AG10803 (cell line): ENCODE results near the gene ACBD6.

Experiments used
- DNase-seq: peaks from one replicate; pipeline ENCODE4 v3.0.0; 2010; ENCODE audit warnings: low read depth
- H3K4me3 ChIP-seq: 2 replicates; pipeline ENCODE4 v1.5.1; 2011; ENCODE audit warnings: mild to moderate bottlenecking, low read length, control low read depth
- CTCF ChIP-seq: conservative IDR thresholded peaks from 2 replicates; pipeline ENCODE4 v1.5.1; 2011; ENCODE audit warnings: mild to moderate bottlenecking, low read length, control low read depth, inconsistent platforms

Gene ACBD6

GRCh38 chr1:180384286-180385005 is 117.9 kb downstream of the ACBD6 start:
- no peak for TF ChIP-seq CTCF
- no peak overlapping the region for H3K4me3 ChIP-seq
- DNase-seq: no peak

GRCh38 chr1:180382326-180383115 is 119.9 kb downstream of the ACBD6 start:
- TF ChIP-seq CTCF: no peak
- H3K4me3 ChIP-seq: no peak overlapping the region
- DNase-seq: peak; percentile 6

GRCh38 chr1:180381184-180381580 is 121.2 kb downstream of the ACBD6 start:
- no peak for DNase-seq
- no peak for TF ChIP-seq CTCF
- no peak overlapping the region for H3K4me3 ChIP-seq

GRCh38 chr1:180380259-180381183 is 121.9 kb downstream of the ACBD6 start:
- no peak for TF ChIP-seq CTCF
- H3K4me3 ChIP-seq: no peak overlapping the region
- DNase-seq: no peak

- DNase-seq: no peak
- H3K4me3 ChIP-seq: no peak overlapping the region
- no peak for TF ChIP-seq CTCF
These were observed 125.6 kb downstream of the ACBD6 start for GRCh38 chr1:180376800-180377199.

GRCh38 chr1:180376253-180376652 is 126.1 kb downstream of the ACBD6 start:
- H3K4me3 ChIP-seq: no peak overlapping the region
- DNase-seq: no peak
- no peak for TF ChIP-seq CTCF
